GM19467 (cell line): ENCODE data around the gene KCNE1.
"Not testable (repeated sequence)": the region's sequence is repeated elsewhere in the genome, so short reads cannot be mapped to it uniquely, and the experiment has no call there.

Experiments
- ATAC-seq: cut with Tn5 transposase; IDR thresholded peaks from one replicate; pipeline ENCODE4 v1.9.1; 2021; ENCODE audit warnings: mild to moderate bottlenecking, moderate library complexity; ENCODE audit not compliant: unreplicated experiment

KCNE1 gene

GRCh38 chr21:34511787-34512455 lies at the start of gene KCNE1:
Gene KCNE1 (minus strand): TSS chr21:34512210. CDS start chr21:34449634, 62,576 bp downstream.
- ATAC-seq: no peak

GRCh38 chr21:34561806-34562205 lies 49.8 kb upstream of the KCNE1 start:
- no peak for ATAC-seq

DNA sequence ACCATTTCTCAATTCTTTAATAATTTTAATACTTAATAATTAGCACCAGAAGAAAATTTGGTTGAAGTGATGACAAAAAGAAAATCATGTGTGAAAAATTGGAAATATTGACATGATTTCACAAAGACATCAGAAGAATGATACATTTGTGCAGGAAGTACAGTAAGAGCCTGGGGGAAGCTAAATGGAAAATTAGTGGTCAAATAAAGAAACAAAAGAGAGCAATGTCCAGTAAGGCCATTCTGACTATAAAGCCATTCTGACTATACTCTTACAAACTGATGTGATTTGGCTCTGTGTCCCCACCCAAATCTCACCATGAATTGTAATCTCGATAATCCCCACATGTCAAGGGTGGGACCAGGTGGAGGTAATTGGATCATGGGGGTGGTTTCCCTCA lies 48.6 kb upstream of the KCNE1 start:
- no peak for ATAC-seq

DNA sequence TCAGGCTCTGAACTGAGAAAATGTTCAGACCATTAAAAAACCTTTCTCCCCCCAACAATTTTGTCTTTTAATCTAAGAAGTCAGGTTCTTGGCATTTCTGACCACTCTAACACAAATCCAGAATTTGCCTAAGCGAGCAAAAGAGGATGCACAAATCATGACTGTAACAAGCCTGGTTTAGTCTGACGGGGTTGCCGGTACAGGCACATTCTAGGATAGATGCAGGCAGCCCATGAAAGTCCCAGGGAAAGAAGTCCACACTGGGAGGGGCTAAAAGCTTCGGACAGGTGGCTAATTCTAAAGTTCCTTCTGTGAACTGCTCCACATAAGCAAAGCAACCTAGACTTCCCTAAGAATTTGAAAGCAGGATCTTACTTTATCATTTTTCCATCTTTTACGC lies 48.0 kb upstream of the KCNE1 start:
- no peak for ATAC-seq

DNA sequence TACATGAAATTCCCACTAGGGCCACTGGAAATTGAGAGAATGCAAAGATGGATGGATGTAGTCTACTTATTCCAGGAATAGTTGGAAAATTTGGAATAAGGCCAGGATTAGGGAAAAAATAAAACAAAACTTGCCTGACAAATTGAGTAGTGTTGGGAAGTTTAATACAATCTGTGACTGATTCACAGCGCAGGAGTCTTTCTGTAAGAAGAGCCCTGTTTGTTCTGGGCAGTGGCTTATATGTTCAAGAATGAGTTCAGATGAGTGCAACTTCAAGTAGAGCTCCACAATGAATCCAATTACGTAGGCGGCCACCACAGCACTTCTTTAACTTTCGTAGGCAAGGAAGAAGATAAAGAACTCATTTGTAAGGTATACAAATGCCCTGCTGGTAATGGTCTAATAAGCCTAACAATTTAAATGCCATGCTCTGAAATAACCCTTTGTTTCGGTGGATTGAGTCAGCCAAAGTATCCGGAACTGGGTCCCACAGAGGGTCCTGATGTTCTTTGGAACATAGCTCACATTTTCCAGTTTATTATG lies 47.1 kb upstream of the KCNE1 start:
- ATAC-seq: no peak

GRCh38 chr21:34558166-34558565 lies 46.2 kb upstream of the KCNE1 start:
- ATAC-seq: no peak

- no peak for ATAC-seq
These were observed 45.3 kb upstream of the KCNE1 start for GRCh38 chr21:34557261-34557660.

DNA sequence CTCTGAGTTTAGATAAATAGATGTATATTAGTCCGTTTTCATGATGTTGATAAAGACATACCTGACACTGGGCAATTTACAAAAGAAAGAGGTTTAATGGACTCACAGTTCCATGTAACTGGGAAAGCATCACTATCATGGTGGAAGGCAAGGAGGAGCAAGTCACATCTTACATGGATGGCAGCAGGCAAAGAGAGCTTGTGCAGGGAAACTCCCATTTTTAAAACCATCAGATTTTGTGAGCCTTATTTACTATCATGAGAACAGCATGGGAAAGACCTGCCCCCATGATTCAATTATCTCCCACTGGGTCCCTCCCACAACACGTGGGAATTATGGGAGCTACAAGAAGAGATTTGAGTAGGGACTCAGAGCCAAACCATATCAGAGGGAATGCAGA lies 42.7 kb upstream of the KCNE1 start:
- not testable (repeated sequence) for ATAC-seq

- ATAC-seq: no peak
These were observed 42.2 kb upstream of the KCNE1 start for GRCh38 chr21:34554227-34554626.

DNA sequence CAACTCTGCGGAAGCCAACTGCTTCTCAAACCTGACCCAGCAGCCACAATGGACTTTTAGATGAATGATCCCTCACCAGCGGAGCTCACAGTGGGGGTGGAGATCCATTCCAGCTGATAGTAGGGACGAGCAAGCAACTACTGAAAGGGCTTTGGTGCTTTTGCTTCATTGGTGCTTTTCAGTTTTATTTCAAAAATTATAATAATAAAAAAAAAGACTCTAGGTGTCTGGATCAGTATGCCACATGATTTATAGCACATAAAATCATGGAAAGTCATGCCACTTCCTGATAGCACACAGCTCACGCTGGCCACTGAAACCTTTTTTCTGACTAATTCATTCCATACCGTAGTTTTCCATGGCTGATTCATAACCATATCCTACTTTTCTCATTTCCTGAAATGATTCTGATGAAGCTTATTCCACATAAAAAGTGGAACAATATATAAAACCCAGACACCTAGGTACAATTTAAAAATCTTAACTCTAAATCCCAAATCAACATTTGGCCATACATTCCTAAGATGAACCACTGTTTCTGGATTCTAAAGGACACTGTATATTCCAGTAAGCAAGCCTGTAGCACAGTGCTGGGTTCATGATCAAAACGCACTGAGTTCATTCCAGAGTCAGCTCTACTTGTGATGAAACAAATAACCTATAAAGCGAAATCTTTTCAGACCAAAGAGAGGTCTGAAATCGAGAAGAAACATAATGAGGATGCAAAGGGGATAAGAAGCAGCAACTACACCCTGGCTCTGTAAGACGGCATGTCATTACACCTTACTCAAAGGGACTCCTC lies 41.3 kb upstream of the KCNE1 start:
- ATAC-seq: no peak

- no peak for ATAC-seq
These were observed 40.5 kb upstream of the KCNE1 start for GRCh38 chr21:34552360-34553098.

DNA sequence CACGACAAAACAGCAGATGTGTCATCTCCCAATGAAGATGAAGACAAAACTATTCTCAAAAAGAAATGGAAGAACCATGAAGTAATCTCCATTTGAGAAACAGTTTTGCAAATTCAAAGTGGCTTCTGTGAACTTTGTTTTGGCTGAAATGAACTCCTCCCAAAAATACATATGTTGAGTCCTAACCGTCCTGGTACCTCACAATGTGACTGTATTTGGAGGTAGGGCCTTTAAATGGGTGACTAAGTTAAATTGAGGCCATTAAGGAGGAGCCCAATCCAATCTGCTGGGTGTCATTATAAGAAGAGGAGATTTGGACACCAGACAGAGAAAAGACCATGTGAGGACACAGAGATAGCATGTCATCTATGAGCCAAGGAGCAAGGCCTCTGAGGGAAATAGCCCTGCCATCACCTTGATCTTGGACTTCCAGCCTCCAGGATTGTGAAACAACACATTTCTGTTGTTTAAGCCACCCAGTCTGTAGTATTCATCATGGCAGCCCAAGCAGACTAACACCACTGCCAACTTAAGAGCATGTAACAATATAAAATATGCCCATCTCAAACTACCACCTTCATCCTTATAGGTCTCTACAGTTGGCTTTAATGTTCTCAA lies 38.3 kb upstream of the KCNE1 start:
- no peak for ATAC-seq

DNA sequence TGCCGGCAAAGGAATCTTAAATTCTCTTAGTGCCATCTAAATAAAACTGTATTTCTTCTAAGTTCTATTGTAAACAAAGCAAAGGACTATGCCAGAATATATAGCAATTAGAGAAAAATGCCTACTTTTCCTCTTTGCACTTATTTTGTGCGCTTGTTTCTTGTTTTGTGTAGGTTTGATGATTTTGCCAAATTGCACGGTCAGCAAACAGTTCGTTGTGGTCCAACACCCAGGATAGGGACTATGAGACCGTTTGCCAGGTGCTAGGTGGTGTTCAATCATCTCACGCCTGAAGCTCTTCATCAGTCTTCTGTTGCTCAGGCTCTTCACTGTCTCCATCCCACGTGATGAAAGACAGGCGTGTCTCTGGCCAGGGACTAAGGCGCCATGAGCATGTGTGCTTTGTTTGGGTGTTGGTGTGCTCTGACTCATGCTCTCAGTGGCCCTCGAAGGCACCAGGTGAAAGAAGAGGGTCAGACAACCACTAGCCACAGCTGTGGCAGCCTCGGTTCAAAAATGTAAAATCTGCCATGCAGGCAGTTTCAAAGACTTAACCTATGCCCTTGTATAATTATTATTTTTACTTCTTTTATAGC lies 36.9 kb upstream of the KCNE1 start:
- no peak for ATAC-seq

DNA sequence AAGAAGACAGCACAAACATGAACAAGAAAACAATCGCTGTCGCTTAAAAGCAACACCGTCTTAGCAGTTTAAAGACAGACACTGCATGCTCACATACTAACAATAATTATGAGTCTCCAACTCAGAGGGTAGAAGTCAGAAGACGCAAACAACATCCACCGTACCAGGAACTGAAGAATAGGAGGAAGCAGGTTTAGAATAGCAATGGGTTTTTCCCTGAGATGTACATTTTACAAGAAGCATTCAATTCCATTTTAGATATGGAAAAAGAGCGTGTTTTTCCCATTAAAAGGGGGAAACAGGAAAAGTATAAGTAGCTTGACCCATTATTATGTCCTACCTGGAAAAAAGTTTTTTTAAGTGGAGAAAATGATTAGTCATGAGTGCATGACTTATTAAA lies 34.5 kb upstream of the KCNE1 start:
- no peak for ATAC-seq

DNA sequence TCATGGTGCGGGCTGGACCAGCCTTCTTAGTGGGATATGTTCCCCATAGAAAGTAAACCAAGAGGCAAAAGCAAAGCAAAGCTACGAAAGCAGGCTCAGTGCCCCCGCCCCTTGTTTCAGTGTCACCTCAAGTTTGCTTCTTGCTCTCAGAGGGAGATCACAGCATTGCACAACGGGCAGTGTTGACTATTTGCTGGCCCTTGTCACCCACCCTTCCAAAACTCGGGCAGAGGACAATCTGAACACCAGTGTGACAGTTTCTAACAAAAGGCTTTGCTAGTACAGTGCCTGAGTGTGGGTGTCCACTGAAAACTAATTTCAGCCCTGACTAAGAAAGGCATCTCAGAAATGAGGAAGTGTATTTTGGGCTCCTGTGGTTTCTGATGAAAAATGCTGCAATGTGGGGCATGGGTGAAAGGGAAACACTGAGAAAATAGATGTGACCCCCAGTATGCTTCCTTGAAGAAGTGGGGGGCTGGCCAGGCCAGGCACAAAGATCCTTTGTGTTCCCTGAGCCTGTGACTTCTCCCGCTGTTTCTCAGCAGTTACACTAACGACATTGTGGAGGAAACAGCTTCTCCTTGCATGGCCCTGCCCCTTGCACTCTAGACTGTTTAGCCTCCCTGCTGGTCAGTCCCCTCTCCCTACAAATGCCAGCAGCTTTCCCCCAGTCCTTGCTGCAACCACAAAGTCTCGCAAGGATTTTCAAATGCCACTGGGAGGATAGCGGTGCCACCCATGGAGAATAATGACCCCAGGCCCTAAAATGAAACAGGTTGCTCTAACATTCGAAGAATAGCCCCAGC lies 33.3 kb upstream of the KCNE1 start:
- ATAC-seq: no peak

DNA sequence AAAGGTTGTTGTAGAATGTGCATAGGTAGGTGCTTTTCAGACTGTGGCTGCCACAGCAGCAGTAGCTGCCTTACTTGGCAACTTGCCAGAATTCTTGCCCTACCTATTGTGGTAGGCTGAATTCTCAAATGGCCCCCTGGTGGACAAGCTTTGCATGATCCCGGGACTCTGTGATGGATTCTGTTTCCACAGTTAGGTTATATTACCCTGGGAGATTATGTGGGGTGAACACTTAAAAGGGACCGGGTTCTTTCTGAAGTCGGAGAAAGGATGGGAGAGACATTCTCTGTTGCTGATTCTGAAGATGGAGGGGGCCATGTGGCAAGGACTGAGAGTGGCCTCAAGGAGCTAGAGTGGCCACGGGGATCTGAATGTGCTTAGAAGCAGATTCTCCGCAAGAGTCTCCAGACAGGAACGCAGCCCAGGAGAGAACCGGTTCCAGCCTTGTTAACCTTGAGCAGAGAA lies 32.1 kb upstream of the KCNE1 start:
- no peak for ATAC-seq

DNA sequence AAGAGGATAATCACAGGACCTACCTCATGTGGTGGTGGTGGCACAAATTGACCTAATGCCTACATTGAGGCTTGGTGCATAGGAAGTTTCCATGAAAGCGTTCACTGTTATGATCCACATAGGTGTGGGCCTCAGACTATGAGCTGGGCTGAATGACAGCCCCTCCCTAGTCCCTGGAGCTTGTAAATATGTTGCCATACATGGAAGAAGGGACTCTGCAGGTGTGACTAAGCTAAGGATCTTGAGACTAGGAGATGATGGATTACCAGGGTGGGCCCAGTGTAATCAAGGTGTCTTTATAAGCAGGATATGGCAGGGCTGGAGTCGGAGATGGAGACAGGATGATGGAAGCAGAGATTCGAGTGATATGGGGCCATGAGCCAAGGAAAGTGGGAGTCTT lies 31.0 kb upstream of the KCNE1 start:
- ATAC-seq: no peak

GRCh38 chr21:34540206-34540605 lies 28.2 kb upstream of the KCNE1 start:
- no peak for ATAC-seq

GRCh38 chr21:34537838-34538237 lies 25.8 kb upstream of the KCNE1 start:
- ATAC-seq: no peak

- no peak for ATAC-seq
These were observed 24.8 kb upstream of the KCNE1 start for GRCh38 chr21:34536820-34537219.
